Motor neuron (in vitro differentiated cells): ENCODE data around the gene GPR62. TPM values are rescaled to one million over a fixed set of nuclear protein-coding genes. Genes with fewer than 3 reads are reported as not detected.

Experiments used
- ATAC-seq, 8 experiments: fragments of 200-7000 bp; cut with Tn5 transposase; replicated peaks in 6 of 8; 2 replicates each; pipeline ENCODE4 v1.8.0; 2021; ENCODE audit warnings: mild to moderate bottlenecking in 8 of 8, moderate library complexity in 8 of 8
- H3K27ac ChIP-seq, 2 donors: fragments of 250-450 bp; sonication (Bioruptor Pico); 2 replicates each; pipeline ENCODE4 v1.9.0; 2021; ENCODE audit warnings: antibody characterized with exemption in 2 of 2, mild to moderate bottlenecking in 2 of 2, moderate library complexity in 1 of 2
- H3K4me1 ChIP-seq, 2 donors: fragments of 250-450 bp; sonication (Bioruptor Pico); replicated peaks in 1 of 2; 2 replicates each; pipeline ENCODE4 v1.6.1; 2021; ENCODE audit warnings: antibody characterized with exemption in 2 of 2, mild to moderate bottlenecking in 2 of 2, moderate library complexity in 1 of 2
- H3K4me3 ChIP-seq, 5 donors: fragments of 250-450 bp; sonication (Bioruptor Pico); 2 replicates each; pipeline ENCODE4 v1.9.0; 2021; ENCODE audit warnings: antibody characterized with exemption in 5 of 5, mild to moderate bottlenecking in 5 of 5, moderate library complexity in 4 of 5
- WGBS, 10 experiments: fragments of 450-650 bp; shearing (Covaris generic); methylation state at CpG; one replicate each; pipeline ENCODE4 v1.0.0; 2022; 5-methylcytosine and 5-hydroxymethylcytosine counted together
- in situ Hi-C, 9 experiments: fragments of 400-800 bp; cut with MboI; loops; one replicate each; pipeline ENCODE4 v1.15.0; 2021; ENCODE audit warnings: low sequenced_read_pairs in 9 of 9, low pct_unique_long_range_greater_than_20kb in 2 of 9; ENCODE audit not compliant: unreplicated experiment in 9 of 9
- total RNA-seq, 8 experiments: library from RNA; unstranded; fragments of 300-600 nt; gene quantifications; 2 replicates each; pipeline versions ENCODE4 v1.2.3 to v1.2.4, GENCODE V29; 2022

The GPR62 gene
- total RNA-seq, 8 experiments from 2014 or later: 0.25 to 2.3 (median 0.66) TPM; not detected in 1

DNA sequence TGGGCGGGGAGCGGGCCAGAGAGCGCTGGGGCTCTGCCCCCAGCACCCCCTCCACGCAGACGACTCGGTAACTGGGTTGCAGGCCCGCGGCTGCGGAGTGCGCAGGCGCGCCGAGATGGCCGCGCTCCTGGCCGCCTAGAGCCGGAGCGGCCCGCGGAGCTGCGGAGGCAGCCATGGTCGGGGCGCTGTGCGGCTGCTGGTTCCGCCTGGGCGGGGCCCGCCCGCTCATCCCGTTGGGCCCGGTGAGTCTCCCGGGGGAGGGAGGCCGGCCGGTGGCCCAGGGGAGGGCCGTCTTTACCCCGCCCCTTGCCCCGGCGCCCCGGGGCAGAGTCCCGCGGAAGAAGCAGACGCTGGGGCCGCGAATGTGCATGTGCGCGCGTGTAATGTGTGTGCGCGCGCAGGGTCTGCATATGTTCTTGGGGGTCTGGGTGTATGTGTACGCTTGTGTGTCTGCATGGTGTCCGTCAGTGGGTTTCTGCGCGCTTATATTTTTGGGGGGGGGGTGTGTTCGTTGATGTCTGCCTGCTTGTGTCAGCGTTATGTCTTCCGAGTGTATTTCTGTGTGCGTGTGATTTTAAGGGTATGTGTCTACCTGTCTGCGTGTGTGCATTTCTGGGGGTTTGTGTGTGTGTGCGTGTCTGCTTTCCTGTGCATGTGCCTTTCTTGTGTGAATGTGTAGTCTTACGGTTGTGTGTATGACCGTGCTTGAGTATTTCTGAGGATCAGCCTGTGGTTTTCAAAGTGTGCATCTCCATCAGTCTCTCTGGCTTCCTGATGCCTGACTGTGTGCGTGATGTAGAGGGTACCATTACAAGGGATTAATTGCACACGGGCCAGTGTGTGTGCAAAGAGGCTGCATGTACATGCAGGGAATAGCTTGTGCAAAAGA is 20.0 kb downstream of the GPR62 start, which contains the start of gene ABHD14A:
ABHD14A (plus strand) TSS at position 102 of the 889 bp plus-strand sequence; CDS start at position 174, 72 bp downstream.
- ATAC-seq: peak; percentile 59 to 83 (median 78)
- peak within 1 kb of the TSS; percentile 86 to 88 for H3K27ac ChIP-seq
- H3K4me3 ChIP-seq: peak within 1 kb of the TSS; percentile 43 to 90 (median 70)
- WGBS, 10 experiments: 0 to 17% (median 5%) methylated on average over 1 to 21 of the region's 63 CpGs; no CpG with 5 or more reads in 1 of the 10 experiments
- in situ Hi-C loops: no loop called here
- H3K4me1 ChIP-seq: peaks cover 19 to 22% of the 10 kb centered on the region in 2 donors

DNA sequence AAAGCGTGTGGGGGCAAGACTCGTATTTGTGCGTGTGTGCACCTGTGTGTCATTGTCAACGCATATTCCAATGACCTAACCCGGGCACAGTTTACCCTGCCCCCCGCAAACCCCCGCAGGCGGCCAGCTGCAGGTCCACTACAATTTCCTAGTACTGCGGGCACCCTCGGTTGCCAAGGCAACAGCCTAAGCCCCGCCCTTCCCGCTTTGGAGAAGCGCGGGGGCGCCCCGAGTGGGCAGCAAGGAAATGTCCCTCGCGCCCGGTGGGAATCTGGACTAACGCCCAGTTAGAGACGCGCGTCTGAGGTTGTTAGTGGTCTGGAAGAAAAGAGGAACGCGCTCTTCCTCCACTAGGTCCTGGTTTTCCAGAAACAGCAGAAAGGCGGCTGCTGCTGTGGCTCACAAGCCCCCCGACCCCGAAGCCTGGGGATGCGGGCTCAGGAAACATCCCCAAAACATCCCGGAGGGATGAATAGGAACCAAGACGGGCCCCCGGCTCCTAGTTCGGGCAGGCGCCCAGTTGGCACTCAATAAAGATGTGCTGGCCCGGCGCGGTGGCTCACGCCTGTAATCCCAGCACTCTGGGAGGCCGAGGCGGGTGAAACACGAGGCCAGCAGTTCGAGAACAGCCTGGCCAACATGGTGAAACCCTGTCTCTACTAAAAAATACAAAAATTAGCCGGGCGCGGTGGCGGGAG is 20.8 kb downstream of the GPR62 start:
- H3K4me3 ChIP-seq: peak overlapping the region; percentile 43 to 90 (median 70)
- WGBS, 10 experiments: 8 to 100% (median 55%) methylated on average over 1 to 10 of the region's 46 CpGs; no CpG with 5 or more reads in 3 of the 10 experiments
- peaks cover 19 to 22% of the 10 kb centered on the region in 2 donors for H3K4me1 ChIP-seq
- peak overlapping the region; percentile 86 to 88 for H3K27ac ChIP-seq
- in situ Hi-C loops: no loop called here
- ATAC-seq: peak in 6 of 8 experiments; percentile 4 to 59 (median 50)

GRCh38 chr3:51977446-51978142 is 22.4 kb downstream of the GPR62 start:
- H3K27ac ChIP-seq: no peak overlapping the region
- no peak for ATAC-seq
- 80 to 100% (median 95%) methylated on average over 1 to 6 of the region's 9 CpGs; no CpG with 5 or more reads in 5 of the 10 experiments for WGBS, 10 experiments
- no peak overlapping the region for H3K4me3 ChIP-seq
- peaks cover 26 to 29% of the 10 kb centered on the region in 2 donors for H3K4me1 ChIP-seq
- in situ Hi-C loops: no loop called here

GRCh38 chr3:51978143-51978502 is 22.9 kb downstream of the GPR62 start:
- WGBS, 10 experiments: 77 to 100% (median 94%) methylated on average over 1 to 3 of the region's 4 CpGs; no CpG with 5 or more reads in 7 of the 10 experiments
- H3K4me3 ChIP-seq: no peak overlapping the region

DNA sequence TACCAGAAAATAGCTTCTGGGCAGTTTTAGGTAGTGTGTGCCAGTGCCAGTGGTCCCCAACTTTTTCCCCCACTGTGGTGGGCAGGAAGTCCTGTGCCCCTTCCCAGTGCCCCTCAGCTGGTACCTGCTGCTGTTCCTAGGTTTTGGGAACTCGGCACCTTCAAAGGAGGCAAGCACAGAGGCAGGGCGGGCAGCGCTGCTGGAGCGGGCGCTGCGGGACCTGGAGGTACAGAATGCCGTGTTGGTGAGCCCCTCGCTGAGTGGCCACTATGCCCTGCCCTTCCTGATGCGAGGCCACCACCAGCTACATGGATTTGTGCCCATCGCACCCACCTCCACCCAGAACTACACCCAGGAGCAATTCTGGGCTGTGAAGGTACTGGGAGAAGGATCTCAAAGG is 25.1 kb downstream of the GPR62 start:
- no peak for ATAC-seq
- 93 to 100% (median 95%) methylated on average over 2 to 7 of the region's 10 CpGs; no CpG with 5 or more reads in 7 of the 10 experiments for WGBS, 10 experiments
- in situ Hi-C loops: no loop called here
- Histone ChIP-seq H3K27ac (no peak overlapping the region), H3K4me3 (no peak overlapping the region), H3K4me1 (peaks cover 17 to 21% of the 10 kb centered on the region in 2 donors)

More at GRCh38 chr3:51978143-51978502, 22.9 kb downstream of the GPR62 start:
- Histone ChIP-seq H3K4me1 (peaks cover 30 to 31% of the 10 kb centered on the region in 2 donors), H3K27ac (no peak overlapping the region)
- in situ Hi-C loops: no loop called here
- no peak for ATAC-seq

DNA sequence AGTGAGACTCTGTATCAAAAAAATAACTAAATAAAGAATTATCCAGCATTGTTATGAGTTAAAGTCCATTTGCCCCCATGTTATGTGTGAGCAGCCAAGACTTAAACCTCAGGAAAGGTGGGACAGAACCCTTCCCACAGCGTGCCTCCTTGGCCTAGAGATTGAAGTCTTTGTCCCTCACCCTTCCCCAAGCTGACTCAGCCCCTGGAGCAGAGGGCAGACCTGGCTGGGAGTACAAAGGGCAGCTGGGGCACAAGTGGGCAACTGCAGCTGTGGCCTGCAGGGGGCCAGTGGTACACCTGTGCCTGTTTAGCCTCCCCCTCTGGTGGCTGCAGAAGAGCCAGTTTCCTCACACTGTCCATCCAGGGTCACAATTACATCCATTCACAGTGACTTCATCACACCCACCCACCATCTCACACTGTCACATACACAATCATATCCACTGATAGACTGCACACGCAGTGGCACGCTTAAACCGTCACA is 27.2 kb downstream of the GPR62 start:
- peak in 1 of 8 experiments; percentile 42 for ATAC-seq
- peak overlapping the region; percentile 22 to 42 (median 38) for H3K4me3 ChIP-seq
- peaks cover 9 to 16% of the 10 kb centered on the region in 2 donors for H3K4me1 ChIP-seq
- in situ Hi-C loops: no loop called here
- 0 to 64% (median 0%) methylated on average over 1 of the region's 4 CpGs; no CpG with 5 or more reads in 7 of the 10 experiments for WGBS, 10 experiments
- H3K27ac ChIP-seq: peak overlapping the region; percentile 65 to 84

GRCh38 chr3:51982838-51983577 is 27.8 kb downstream of the GPR62 start, which contains the start of gene ACY1:
ACY1 (plus strand) TSS chr3:51983535; CDS start chr3:51984065, 530 bp downstream.
- 0 to 12% (median 0%) methylated on average over 1 to 12 of the region's 68 CpGs; no CpG with 5 or more reads in 6 of the 10 experiments for WGBS, 10 experiments
- Histone ChIP-seq H3K4me3 (peak within 1 kb of the TSS; percentile 22 to 42 (median 38)), H3K27ac (peak within 1 kb of the TSS; percentile 65 to 84), H3K4me1 (peaks cover 9 to 16% of the 10 kb centered on the region in 2 donors)
- peak; percentile 73 to 79 (median 77) for ATAC-seq
- in situ Hi-C loops: no loop called here

GRCh38 chr3:51983578-51984268 is 28.5 kb downstream of the GPR62 start:
- 54 to 100% (median 89%) methylated on average over 1 to 11 of the region's 22 CpGs; no CpG with 5 or more reads in 1 of the 10 experiments for WGBS, 10 experiments
- Histone ChIP-seq H3K4me3 (peak overlapping the region; percentile 22 to 42 (median 38)), H3K27ac (peak overlapping the region; percentile 65 to 84), H3K4me1 (peaks cover 9 to 16% of the 10 kb centered on the region in 2 donors)
- no peak for ATAC-seq
- in situ Hi-C loops: no loop called here

DNA sequence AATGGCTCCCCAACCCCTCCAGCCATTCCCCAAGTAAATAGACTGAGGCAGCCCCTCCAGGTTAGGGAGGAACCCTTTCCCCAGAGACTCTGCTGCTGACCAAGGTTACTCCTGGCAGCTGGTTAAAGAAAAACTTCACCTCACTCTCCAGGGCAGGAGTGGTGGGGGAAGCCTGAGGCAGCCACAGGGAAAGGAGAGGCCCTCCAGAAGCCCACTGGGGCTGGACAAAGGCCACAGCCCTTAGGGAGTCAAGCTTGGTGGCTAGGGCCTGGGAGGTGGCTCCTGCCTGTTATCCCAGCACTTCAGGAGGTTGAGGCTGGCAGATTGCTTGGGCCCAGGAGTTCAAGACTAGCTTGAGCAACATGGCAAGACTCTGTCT is 29.1 kb downstream of the GPR62 start:
- H3K27ac ChIP-seq: no peak overlapping the region
- H3K4me3 ChIP-seq: no peak overlapping the region
- no peak for ATAC-seq
- in situ Hi-C loops: no loop called here
- H3K4me1 ChIP-seq: peaks cover 9 to 16% of the 10 kb centered on the region in 2 donors

- WGBS, 10 experiments: 50 to 94% (median 73%) methylated on average over 1 to 3 of the region's 6 CpGs; no CpG with 5 or more reads in 6 of the 10 experiments
These were observed 29.9 kb downstream of the GPR62 start for GRCh38 chr3:51985063-51985462.

More at GRCh38 chr3:51985063-51985462, 29.9 kb downstream of the GPR62 start:
- Histone ChIP-seq H3K4me1 (peaks cover 9 to 16% of the 10 kb centered on the region in 2 donors), H3K27ac (no peak overlapping the region), H3K4me3 (no peak overlapping the region)
- ATAC-seq: no peak
- in situ Hi-C loops: no loop called here
